Gastrocnemius medialis (tissue), 4 donors: ENCODE results near the gene KRTAP20-4.

ENCODE experiments used
- CTCF ChIP-seq, 5 experiments: fragments of 450-650 bp in 3 of 5; fragments of 200-600 bp in 2 of 5; sonication (generic) in 2 of 5; IDR thresholded peaks in 4 of 5; conservative IDR thresholded peaks in 1 of 5; 1 replicate in 4 of 5; 2 replicates in 1 of 5; pipeline ENCODE4 v1.5.1; 2016 to 2019; ENCODE audit warnings: antibody characterized with exemption in 5 of 5, mild to moderate bottlenecking in 3 of 5, moderate library complexity in 3 of 5
- POLR2A ChIP-seq, 2 donors: fragments of 450-650 bp; IDR thresholded peaks; one replicate each; pipeline ENCODE4 v1.6.1; 2017; ENCODE audit warnings: antibody characterized with exemption in 2 of 2, mild to moderate bottlenecking in 2 of 2, moderate library complexity in 2 of 2

- no peak for TF ChIP-seq POLR2A (IDR thresholded peaks at IDR 0.05)
- TF ChIP-seq CTCF (IDR thresholded peaks at IDR 0.05 in 4 of 5, conservative IDR thresholded peaks at IDR 0.05 in 1 of 5): no peak
Observed at GRCh38 chr21:30652891-30653290, 32.5 kb downstream of the KRTAP20-4 start.
